ENCODE data around the gene SHISAL2A.

SHISAL2A gene

DNA sequence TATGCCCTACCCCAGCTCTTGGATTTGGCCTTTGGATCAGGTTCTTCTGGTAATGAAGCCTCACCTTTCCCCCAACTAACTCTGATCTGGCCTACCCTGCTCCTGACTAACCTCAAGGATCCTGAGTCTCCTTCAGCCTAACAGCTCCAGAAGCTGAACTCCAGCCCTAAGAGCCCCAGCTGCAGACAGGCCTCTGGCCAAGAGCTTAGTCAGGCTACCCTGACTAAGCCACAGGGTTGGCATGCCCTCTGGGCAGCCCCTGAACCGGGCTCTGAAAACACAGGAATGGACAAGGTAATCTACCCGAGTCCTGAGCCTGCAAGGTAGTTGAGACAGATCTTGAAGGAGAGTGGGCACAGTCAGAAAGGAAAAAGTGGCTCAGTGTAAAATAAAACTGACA, 35.7 kb downstream of the SHISAL2A start:
- Histone ChIP-seq H3K9ac (no peak overlapping the region), H3K27me3 (ENCODE audit: insufficient read depth, low read depth) (no peaks in the 10 kb centered on the region), H3K79me2 (ENCODE audit: insufficient read depth, low read depth) (no peaks in the 10 kb centered on the region), H3K27ac (no peak overlapping the region), H3K4me1 (ENCODE audit: low read depth, poor library complexity, severe bottlenecking) (peaks cover 4% of the 10 kb centered on the region), H4K20me1 (ENCODE audit: insufficient read depth) (no peaks in the 10 kb centered on the region), H3K4me3 (IDR thresholded peaks at IDR 0.05; ENCODE audit: insufficient read depth, low read depth, low read length) (no peak overlapping the region), H3K4me2 (no peak overlapping the region), H2AFZ (ENCODE audit: low read depth) (no peak overlapping the region), H3K36me3 (ENCODE audit: insufficient read depth) (no peaks in the 10 kb centered on the region)
- TF ChIP-seq, protein P1, sequence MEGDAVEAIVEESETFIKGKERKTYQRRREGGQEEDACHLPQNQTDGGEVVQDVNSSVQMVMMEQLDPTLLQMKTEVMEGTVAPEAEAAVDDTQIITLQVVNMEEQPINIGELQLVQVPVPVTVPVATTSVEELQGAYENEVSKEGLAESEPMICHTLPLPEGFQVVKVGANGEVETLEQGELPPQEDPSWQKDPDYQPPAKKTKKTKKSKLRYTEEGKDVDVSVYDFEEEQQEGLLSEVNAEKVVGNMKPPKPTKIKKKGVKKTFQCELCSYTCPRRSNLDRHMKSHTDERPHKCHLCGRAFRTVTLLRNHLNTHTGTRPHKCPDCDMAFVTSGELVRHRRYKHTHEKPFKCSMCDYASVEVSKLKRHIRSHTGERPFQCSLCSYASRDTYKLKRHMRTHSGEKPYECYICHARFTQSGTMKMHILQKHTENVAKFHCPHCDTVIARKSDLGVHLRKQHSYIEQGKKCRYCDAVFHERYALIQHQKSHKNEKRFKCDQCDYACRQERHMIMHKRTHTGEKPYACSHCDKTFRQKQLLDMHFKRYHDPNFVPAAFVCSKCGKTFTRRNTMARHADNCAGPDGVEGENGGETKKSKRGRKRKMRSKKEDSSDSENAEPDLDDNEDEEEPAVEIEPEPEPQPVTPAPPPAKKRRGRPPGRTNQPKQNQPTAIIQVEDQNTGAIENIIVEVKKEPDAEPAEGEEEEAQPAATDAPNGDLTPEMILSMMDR (conservative IDR thresholded peaks at IDR 0.05; ENCODE audit: low read depth, low read length): no peak

DNA sequence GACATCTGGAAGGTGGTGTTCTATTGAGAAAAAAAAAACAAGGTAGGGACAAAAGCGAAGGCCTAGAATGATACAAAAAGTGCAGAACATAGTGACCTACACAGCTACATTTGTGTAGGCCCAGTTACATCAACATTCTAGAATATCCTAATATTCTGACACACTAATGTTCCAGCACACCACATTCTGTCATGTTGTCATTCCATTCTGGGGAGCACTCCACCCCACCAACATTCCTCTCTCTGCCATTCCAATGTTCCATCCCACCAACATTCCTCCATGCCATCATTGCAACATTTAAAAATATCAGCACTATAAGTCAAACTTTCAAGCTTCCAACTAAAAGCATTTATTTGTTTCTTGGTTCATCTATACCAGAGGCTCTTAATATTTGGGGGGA, 36.7 kb downstream of the SHISAL2A start:
- peaks cover 4% of the 10 kb centered on the region for H3K4me1 ChIP-seq (ENCODE audit: low read depth, poor library complexity, severe bottlenecking)
- H2AFZ ChIP-seq (ENCODE audit: low read depth): no peak overlapping the region
- TF ChIP-seq, protein P1 (conservative IDR thresholded peaks at IDR 0.05; ENCODE audit: low read depth, low read length): no peak
- H3K79me2 ChIP-seq (ENCODE audit: insufficient read depth, low read depth): no peaks in the 10 kb centered on the region
- no peaks in the 10 kb centered on the region for H3K36me3 ChIP-seq (ENCODE audit: insufficient read depth)
- no peaks in the 10 kb centered on the region for H3K27me3 ChIP-seq (ENCODE audit: insufficient read depth, low read depth)
- no peak overlapping the region for H3K27ac ChIP-seq
- H3K9ac ChIP-seq: no peak overlapping the region
- H3K4me3 ChIP-seq (IDR thresholded peaks at IDR 0.05; ENCODE audit: insufficient read depth, low read depth, low read length): no peak overlapping the region
- no peak overlapping the region for H3K4me2 ChIP-seq
- no peaks in the 10 kb centered on the region for H4K20me1 ChIP-seq (ENCODE audit: insufficient read depth)

DNA sequence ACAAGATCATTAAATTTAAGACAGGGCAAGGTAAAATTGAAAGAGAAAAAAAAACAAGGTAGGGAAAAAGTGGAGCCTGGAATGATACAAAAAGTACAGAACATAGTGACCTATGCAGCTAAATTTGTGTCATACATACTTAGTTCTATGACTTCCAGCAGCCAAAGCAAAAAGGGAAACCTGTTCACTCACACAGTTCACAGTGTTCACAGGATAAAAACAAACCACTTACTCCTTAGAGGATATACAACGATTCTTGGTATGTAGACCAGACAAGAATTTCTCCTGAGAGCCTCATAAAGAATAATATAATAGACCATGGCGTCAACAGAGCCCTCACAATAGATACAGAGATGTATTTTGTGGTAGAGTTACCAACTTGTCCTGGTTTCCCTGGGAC, 37.6 kb downstream of the SHISAL2A start:
- TF ChIP-seq, protein P1 (conservative IDR thresholded peaks at IDR 0.05; ENCODE audit: low read depth, low read length): no peak
- no peak overlapping the region for H3K4me2 ChIP-seq
- no peaks in the 10 kb centered on the region for H4K20me1 ChIP-seq (ENCODE audit: insufficient read depth)
- H3K79me2 ChIP-seq (ENCODE audit: insufficient read depth, low read depth): no peaks in the 10 kb centered on the region
- H3K4me1 ChIP-seq (ENCODE audit: low read depth, poor library complexity, severe bottlenecking): peaks cover 4% of the 10 kb centered on the region
- H3K36me3 ChIP-seq (ENCODE audit: insufficient read depth): no peaks in the 10 kb centered on the region
- H3K4me3 ChIP-seq (IDR thresholded peaks at IDR 0.05; ENCODE audit: insufficient read depth, low read depth, low read length): no peak overlapping the region
- no peak overlapping the region for H3K9ac ChIP-seq
- no peak overlapping the region for H2AFZ ChIP-seq (ENCODE audit: low read depth)
- H3K27me3 ChIP-seq (ENCODE audit: insufficient read depth, low read depth): no peaks in the 10 kb centered on the region
- H3K27ac ChIP-seq: no peak overlapping the region

DNA sequence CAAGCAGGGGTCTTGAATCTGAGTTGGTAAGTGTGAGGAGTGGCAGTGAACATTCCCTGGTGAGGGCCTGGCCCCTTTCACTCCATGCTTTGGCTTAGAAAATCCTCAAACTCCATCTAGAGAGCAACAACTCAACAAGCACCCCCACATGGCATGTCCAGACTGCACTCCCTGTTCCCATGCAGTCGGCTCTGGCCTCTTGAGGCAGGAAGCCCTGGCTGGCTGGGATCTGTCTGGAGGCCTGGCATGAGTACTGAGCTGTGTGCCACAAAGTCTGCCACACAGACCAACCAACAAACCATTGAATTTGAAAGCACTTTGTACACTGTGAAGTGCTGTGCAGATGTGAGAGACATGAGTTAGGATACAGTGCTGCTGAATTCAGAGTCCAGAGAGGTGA, 40.0 kb downstream of the SHISAL2A start:
- H3K79me2 ChIP-seq (ENCODE audit: insufficient read depth, low read depth): no peaks in the 10 kb centered on the region
- H3K27me3 ChIP-seq (ENCODE audit: insufficient read depth, low read depth): no peaks in the 10 kb centered on the region
- no peaks in the 10 kb centered on the region for H4K20me1 ChIP-seq (ENCODE audit: insufficient read depth)
- no peak overlapping the region for H2AFZ ChIP-seq (ENCODE audit: low read depth)
- TF ChIP-seq, protein P1 (conservative IDR thresholded peaks at IDR 0.05; ENCODE audit: low read depth, low read length): no peak
- no peak overlapping the region for H3K9ac ChIP-seq
- H3K4me2 ChIP-seq: no peak overlapping the region
- H3K27ac ChIP-seq: no peak overlapping the region
- no peak overlapping the region for H3K4me3 ChIP-seq (IDR thresholded peaks at IDR 0.05; ENCODE audit: insufficient read depth, low read depth, low read length)
- H3K4me1 ChIP-seq (ENCODE audit: low read depth, poor library complexity, severe bottlenecking): peaks cover 4% of the 10 kb centered on the region
- H3K36me3 ChIP-seq (ENCODE audit: insufficient read depth): no peaks in the 10 kb centered on the region
